H1 (cell line): ENCODE measurements around the gene SLCO2A1. TPM values are rescaled to one million over a fixed set of nuclear protein-coding genes. Genes with fewer than 3 reads are reported as not detected.
A peak's percentile ranks its signal among the peaks of the same experiment; 100 is the strongest.

Experiments used
- CTCF ChIA-PET: fragments of 300-600 bp; sonication (Branson Sonifier 250); formaldehyde crosslinking; loops from one replicate; lab custom pipeline; 2021; ENCODE audit not compliant: partially characterized antibody; lab: Charles Lee
- POLR2A ChIA-PET: fragments of 300-600 bp; sonication (Branson Sonifier 250); formaldehyde crosslinking; loops from one replicate; lab custom pipeline; 2021; ENCODE audit warnings: inconsistent platforms; ENCODE audit not compliant: partially characterized antibody; lab: Charles Lee
- DNase-seq, 2 experiments: peaks; one replicate each; pipeline versions ENCODE4 v3.0.0 to v3.0.0-alpha.2; 2010 to 2022; ENCODE audit warnings: low spot score in 2 of 2, low read depth in 1 of 2, mixed read lengths in 1 of 2
- FAIRE-seq: peaks from 2 replicates; lab custom pipeline; 2011; peaks lifted over from hg19 to GRCh38; lab: Jason Lieb, UNC
- H2AFZ ChIP-seq: 2 replicates; pipeline ENCODE4 v1.8.1; 2012; ENCODE audit warnings: low read length, inconsistent platforms
- H2AK5ac ChIP-seq: 2 replicates; pipeline ENCODE4 v1.6.1; 2013; ENCODE audit warnings: low read depth, low read length
- H2BK120ac ChIP-seq: replicated peaks from 2 replicates; pipeline ENCODE3; 2013; ENCODE audit warnings: low read depth, low read length, inconsistent platforms
- H2BK12ac ChIP-seq: 2 replicates; pipeline ENCODE4 v1.6.1; 2013; ENCODE audit warnings: low read depth, low read length
- H2BK15ac ChIP-seq: 2 replicates; pipeline ENCODE4 v1.6.1; 2013; ENCODE audit warnings: low read length
- H2BK20ac ChIP-seq: 2 replicates; pipeline ENCODE4 v1.6.1; 2013; ENCODE audit warnings: low read length
- H2BK5ac ChIP-seq: 2 replicates; pipeline ENCODE4 v1.6.1; 2013; ENCODE audit warnings: low read depth, low read length
- H3K14ac ChIP-seq: 2 replicates; pipeline ENCODE4 v1.6.1; 2013; ENCODE audit warnings: inconsistent platforms; ENCODE audit not compliant: insufficient read length
- H3K18ac ChIP-seq: 2 replicates; pipeline ENCODE4 v1.6.1; 2013; ENCODE audit warnings: low read length; ENCODE audit errors: extremely low read depth
- H3K23ac ChIP-seq: 2 replicates; pipeline ENCODE4 v1.6.1; 2013; ENCODE audit warnings: inconsistent platforms; ENCODE audit not compliant: insufficient read length
- H3K23me2 ChIP-seq: 2 replicates; pipeline ENCODE4 v1.6.1; 2013; ENCODE audit warnings: low read depth, low read length
- H3K27ac ChIP-seq: 2 replicates; pipeline ENCODE4 v1.6.1; 2011; ENCODE audit warnings: low read depth, low read length, inconsistent platforms
- H3K27me3 ChIP-seq, 4 experiments: replicated peaks in 1 of 4; 1 replicate in 1 of 4; 2 replicates in 3 of 4; pipeline versions ENCODE4 v1.6.1 to v1.8.1; 2011 to 2013; ENCODE audit warnings: low read length in 3 of 4, mild to moderate bottlenecking in 3 of 4, inconsistent platforms in 2 of 4, mixed read lengths in 2 of 4, moderate library complexity in 1 of 4; ENCODE audit not compliant: control insufficient read depth in 3 of 4, insufficient read depth in 3 of 4; ENCODE audit errors: extremely low read depth in 1 of 4
- H3K36me3 ChIP-seq, 4 experiments: 2 replicates each; pipeline versions ENCODE4 v1.6.1 to v1.8.1; 2011 to 2013; ENCODE audit warnings: mild to moderate bottlenecking in 4 of 4, low read length in 3 of 4, moderate library complexity in 2 of 4, control low read depth in 1 of 4, inconsistent platforms in 1 of 4; ENCODE audit not compliant: insufficient read depth in 4 of 4, control insufficient read depth in 2 of 4
- H3K4ac ChIP-seq: replicated peaks from 2 replicates; pipeline ENCODE3; 2013; ENCODE audit warnings: low read length, low read depth, mixed read lengths, inconsistent platforms; ENCODE audit not compliant: insufficient read length
- H3K4me1 ChIP-seq, 4 experiments: replicated peaks in 1 of 4; 1 replicate in 1 of 4; 2 replicates in 3 of 4; pipeline versions ENCODE4 v1.6.1 to v1.8.1; 2011 to 2013; ENCODE audit warnings: low read length in 3 of 4, inconsistent platforms in 2 of 4, mixed read lengths in 1 of 4; ENCODE audit not compliant: insufficient read depth in 4 of 4, control insufficient read depth in 3 of 4
- H3K4me2 ChIP-seq, 2 experiments: 2 replicates each; pipeline versions ENCODE4 v1.6.1 to v1.8.1; 2011 to 2013; ENCODE audit warnings: low read depth in 2 of 2, low read length in 2 of 2, control low read depth in 1 of 2, inconsistent platforms in 1 of 2, mild to moderate bottlenecking in 1 of 2; ENCODE audit not compliant: insufficient read depth in 1 of 2
- H3K4me3 ChIP-seq, 4 experiments: fragments of 200-600, 300-600 bp in 1 of 4; sonication (generic), shearing (Covaris generic), sonication (Bioruptor Twin) in 1 of 4; 2 replicates each; pipeline versions ENCODE4 v1.5.1 to v1.8.1; 2011 to 2016; ENCODE audit warnings: low read length in 4 of 4, low read depth in 3 of 4, control low read depth in 2 of 4, inconsistent platforms in 2 of 4, mild to moderate bottlenecking in 2 of 4, mixed read lengths in 1 of 4, moderate library complexity in 1 of 4; ENCODE audit not compliant: insufficient read depth in 2 of 4; ENCODE audit errors: extremely low read depth in 1 of 4
- H3K56ac ChIP-seq: replicated peaks from 2 replicates; pipeline ENCODE3; 2013; ENCODE audit warnings: low read depth, mild to moderate bottlenecking, mixed read lengths, low read length, inconsistent platforms; ENCODE audit not compliant: insufficient read length
- H3K79me1 ChIP-seq: 2 replicates; pipeline ENCODE4 v1.6.1; 2013; ENCODE audit warnings: low read depth, low read length, control low read depth
- H3K79me2 ChIP-seq, 2 experiments: 2 replicates each; pipeline versions ENCODE4 v1.6.1 to v1.8.1; 2012 to 2013; ENCODE audit warnings: low read length in 2 of 2, mild to moderate bottlenecking in 2 of 2, inconsistent platforms in 1 of 2; ENCODE audit not compliant: insufficient read depth in 2 of 2, control insufficient read depth in 1 of 2
- H3K9ac ChIP-seq, 4 experiments: replicated peaks in 1 of 4; 1 replicate in 1 of 4; 2 replicates in 3 of 4; pipeline versions ENCODE4 v1.6.1 to v1.8.1; 2011 to 2013; ENCODE audit warnings: low read depth in 3 of 4, low read length in 3 of 4, control low read depth in 2 of 4, mild to moderate bottlenecking in 2 of 4, moderate library complexity in 2 of 4, inconsistent platforms in 1 of 4; ENCODE audit errors: extremely low read depth in 1 of 4
- H3K9me3 ChIP-seq, 2 experiments: 2 replicates each; pipeline versions ENCODE4 v1.6.1 to v1.8.1; 2012 to 2013; ENCODE audit warnings: mild to moderate bottlenecking in 2 of 2, moderate library complexity in 2 of 2, control low read depth in 1 of 2, inconsistent platforms in 1 of 2, low read depth in 1 of 2, low read length in 1 of 2, mixed read lengths in 1 of 2; ENCODE audit not compliant: insufficient read depth in 2 of 2
- H4K20me1 ChIP-seq, 2 experiments: replicated peaks in 1 of 2; 2 replicates each; pipeline versions ENCODE3 to v1.8.1; 2011 to 2013; ENCODE audit warnings: inconsistent platforms in 2 of 2, low read length in 2 of 2, mild to moderate bottlenecking in 1 of 2; ENCODE audit not compliant: insufficient read depth in 2 of 2, control insufficient read depth in 1 of 2
- H4K5ac ChIP-seq: 2 replicates; pipeline ENCODE4 v1.6.1; 2013; ENCODE audit warnings: low read length, low read depth, mixed read lengths, inconsistent platforms; ENCODE audit not compliant: insufficient read length
- H4K8ac ChIP-seq: 2 replicates; pipeline ENCODE4 v1.8.0; 2013; ENCODE audit warnings: mild to moderate bottlenecking, moderate library complexity, low read length, inconsistent platforms; ENCODE audit not compliant: insufficient read depth; ENCODE audit errors: extremely low read depth
- H4K91ac ChIP-seq: replicated peaks from 2 replicates; pipeline ENCODE3; 2013; ENCODE audit warnings: low read length, mixed read lengths, inconsistent platforms; ENCODE audit not compliant: insufficient read length
- CBX5 ChIP-seq: fragments of 300-800, 300-1000 bp; sonication (generic); IDR thresholded peaks from 2 replicates; pipeline ENCODE4 v1.7.1; 2016; ENCODE audit warnings: antibody characterized with exemption, low read length, low read depth
- EGR1 ChIP-seq: IDR thresholded peaks from 2 replicates; pipeline ENCODE4 v1.6.1; 2011; ENCODE audit warnings: low read depth, low read length, borderline replicate concordance
- EZH2 ChIP-seq: fragments of 200-600 bp; sonication (generic); IDR thresholded peaks from 2 replicates; pipeline ENCODE4 v1.7.1; 2012; ENCODE audit warnings: low read depth, mild to moderate bottlenecking, moderate library complexity, low read length, inconsistent platforms; ENCODE audit not compliant: severe bottlenecking
- GABPA ChIP-seq: IDR thresholded peaks from 2 replicates; pipeline ENCODE4 v1.6.1; 2011; ENCODE audit warnings: mild to moderate bottlenecking, low read length, moderate library complexity, borderline replicate concordance; ENCODE audit not compliant: insufficient read depth
- JUN ChIP-seq: IDR thresholded peaks from 2 replicates; pipeline ENCODE4 v1.6.1; 2011; ENCODE audit warnings: low read depth, mild to moderate bottlenecking, improper control_type of control experiment, low read length
- PHF8 ChIP-seq: fragments of 200-600 bp; sonication (generic); conservative IDR thresholded peaks from 2 replicates; pipeline ENCODE4 v1.7.1; 2012; ENCODE audit warnings: low read depth, mild to moderate bottlenecking, inconsistent platforms, low read length, moderate library complexity
- POLR2A ChIP-seq, 2 experiments: IDR thresholded peaks; 1 replicate in 1 of 2; 2 replicates in 1 of 2; pipeline ENCODE4 v1.6.1; 2011; ENCODE audit warnings: low read depth in 2 of 2, low read length in 2 of 2, mild to moderate bottlenecking in 2 of 2; ENCODE audit errors: control extremely low read depth in 1 of 2
- RAD21 ChIP-seq, 2 experiments: IDR thresholded peaks in 1 of 2; conservative IDR thresholded peaks in 1 of 2; 2 replicates each; pipeline ENCODE4 v1.6.1; 2011; ENCODE audit warnings: low read depth in 2 of 2, low read length in 2 of 2, improper control_type of control experiment in 1 of 2, inconsistent platforms in 1 of 2, mild to moderate bottlenecking in 1 of 2, moderate library complexity in 1 of 2
- RFX5 ChIP-seq: IDR thresholded peaks from 2 replicates; pipeline ENCODE4 v1.6.1; 2011; ENCODE audit warnings: low read depth, low read length, improper control_type of control experiment, borderline replicate concordance
- SAP30 ChIP-seq: fragments of 300-600 bp; sonication (generic); IDR thresholded peaks from 2 replicates; pipeline ENCODE4 v1.7.1; 2012; ENCODE audit warnings: low read length, moderate library complexity, mild to moderate bottlenecking, inconsistent platforms; ENCODE audit not compliant: insufficient read depth, insufficient replicate concordance
- TBP ChIP-seq: IDR thresholded peaks from 2 replicates; pipeline ENCODE4 v1.6.1; 2011; ENCODE audit warnings: low read depth, low read length, improper control_type of control experiment
- YY1 ChIP-seq: IDR thresholded peaks from 2 replicates; pipeline ENCODE4 v1.6.1; 2011; ENCODE audit warnings: low read depth, mild to moderate bottlenecking, low read length
- ZNF274 ChIP-seq: IDR thresholded peaks from 2 replicates; pipeline ENCODE4 v1.7.0; 2012; ENCODE audit warnings: low read length, borderline replicate concordance; ENCODE audit errors: extremely low read depth
- WGBS, 2 experiments: shearing (Covaris generic) in 1 of 2; methylation state at CpG; one replicate each; pipeline versions ENCODE4 v1.1.6 to v1.1.7; 2013 to 2015; ENCODE audit warnings: low lambda C conversion rate in 2 of 2, mixed read lengths in 2 of 2, inconsistent platforms in 1 of 2, low coverage in 1 of 2, missing lambda C conversion rate in 1 of 2; ENCODE audit not compliant: insufficient replicate concordance in 2 of 2, insufficient coverage in 1 of 2, insufficient read length in 1 of 2; ENCODE audit errors: extremely low coverage in 1 of 2, missing lambda C conversion rate in 1 of 2; 5-methylcytosine and 5-hydroxymethylcytosine counted together
- polyA plus RNA-seq, 7 experiments: library from polyadenylated mRNA; depleted of rRNA in 3 of 7; stranded (reverse) in 5 of 7; unstranded in 2 of 7; fragments of >200 nt in 5 of 7; fragments of 200-250 nt in 2 of 7; gene quantifications; 1 replicate in 5 of 7; 2 replicates in 1 of 7; 4 replicates in 1 of 7; pipeline versions ENCODE4 v1.2.1 to v1.2.3, GENCODE V29; 2011 to 2013; ENCODE audit warnings: missing spikeins in 2 of 7, mixed read lengths in 2 of 7
- total RNA-seq: library from RNA; stranded (reverse); fragmentation: NEBNext Ultra II Directional; extraction: Animal tissue kit (Norgen Biotek cat#: 25700); gene quantifications from 2 replicates; pipeline ENCODE4 v1.2.1, GENCODE V29; 2021
- TF ChIP-seq, protein P1 (sequence below): IDR thresholded peaks from 2 replicates; pipeline ENCODE4 v1.6.1; 2011; ENCODE audit warnings: low read depth, mild to moderate bottlenecking, low read length; ENCODE audit not compliant: insufficient read depth

The SLCO2A1 gene
- total and polyA plus RNA-seq, 2 of the 8 experiments (the other 6 are each of a cell fraction or from before 2014, with no cell fraction given): 1.1 to 2.3 TPM

DNA sequence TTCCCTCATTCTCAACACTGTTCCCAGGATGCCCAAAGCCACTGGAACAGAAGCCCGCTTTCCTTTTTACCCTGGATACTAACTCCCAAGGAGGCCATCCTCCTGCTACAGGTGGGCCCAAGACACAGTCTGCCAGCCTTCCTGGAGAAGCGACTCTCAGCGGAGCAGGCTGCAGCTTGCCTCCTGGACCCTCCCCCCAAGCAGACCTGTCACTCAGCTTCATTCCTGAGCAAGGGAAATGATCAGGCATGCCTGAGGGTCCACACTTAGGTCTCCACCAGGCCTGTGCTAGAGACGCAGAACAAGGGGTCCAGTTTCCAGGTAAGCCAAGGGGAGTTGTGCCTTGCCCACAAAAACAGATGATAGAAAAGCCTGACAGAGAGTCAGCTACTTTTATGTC is 62.8 kb downstream of the SLCO2A1 start:
- CTCF ChIA-PET: interaction anchor here (1.2 to 5.2 kb wide), 7 partner anchors 8 to 97 kb away, joined by 3 to 32 read pairs (median 9); no protein-coding TSS in a partner anchor
- Histone ChIP-seq H3K4me2 (no peak overlapping the region), H3K23ac (no peak overlapping the region)
- TF ChIP-seq, protein P1, sequence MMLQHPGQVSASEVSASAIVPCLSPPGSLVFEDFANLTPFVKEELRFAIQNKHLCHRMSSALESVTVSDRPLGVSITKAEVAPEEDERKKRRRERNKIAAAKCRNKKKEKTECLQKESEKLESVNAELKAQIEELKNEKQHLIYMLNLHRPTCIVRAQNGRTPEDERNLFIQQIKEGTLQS: no peak
- TF ChIP-seq CBX5: no peak
- TF ChIP-seq EGR1: no peak
- no peak for TF ChIP-seq RFX5
- TF ChIP-seq GABPA: no peak
- no peak for TF ChIP-seq ZNF274
- TF ChIP-seq PHF8: no peak
- no peak for TF ChIP-seq YY1
- no peak for TF ChIP-seq SAP30
- TF ChIP-seq TBP: no peak
- TF ChIP-seq POLR2A (IDR thresholded peaks at IDR 0.05; ENCODE audit: control extremely low read depth in 1 of 2, low read depth in 2 of 2, low read length in 2 of 2): no peak
- no peak for TF ChIP-seq RAD21 (IDR thresholded peaks at IDR 0.05 in 1 of 2, conservative IDR thresholded peaks at IDR 0.05 in 1 of 2; ENCODE audit: low read depth in 2 of 2, low read length in 2 of 2)
- no peak for TF ChIP-seq JUN
- TF ChIP-seq EZH2: no peak

More for the DNA sequence above, 62.8 kb downstream of the SLCO2A1 start:
- Histone ChIP-seq H3K18ac (no peak overlapping the region), H4K5ac (no peak overlapping the region), H3K27me3 (no peaks in the 10 kb centered on the region), H3K9ac (no peak overlapping the region), H3K14ac (no peak overlapping the region), H3K36me3 (no peaks in the 10 kb centered on the region), H2BK5ac (no peak overlapping the region), H3K4ac (no peak overlapping the region), H2BK120ac (no peak overlapping the region), H3K4me3 (no peak overlapping the region), H4K8ac (no peak overlapping the region), H4K20me1 (no peaks in the 10 kb centered on the region), H4K91ac (no peak overlapping the region), H3K4me1 (no peaks in the 10 kb centered on the region), H2BK15ac (no peak overlapping the region), H2AK5ac (no peak overlapping the region), H3K23me2 (peaks cover 4% of the 10 kb centered on the region; the same call in 1 of the 2 replicates), H3K56ac (no peak overlapping the region), H3K27ac (no peak overlapping the region), H3K79me1 (no peaks in the 10 kb centered on the region), H3K9me3 (peaks cover 0 to 4% of the 10 kb centered on the region in 2 experiments; a peak in 2 of 4 replicates), H3K79me2 (no peaks in the 10 kb centered on the region), H2AFZ (no peak overlapping the region), H2BK12ac (peak overlapping the region; percentile 18; the same call in 1 of the 2 replicates), H2BK20ac (no peak overlapping the region)
- FAIRE-seq: no peak
- POLR2A ChIA-PET: no interaction called here
- WGBS, 2 experiments: 87% methylated on average over 4 of the region's 4 CpGs; no CpG with 5 or more reads in 1 of the 2 experiments
- no peak for DNase-seq
